HG02885 (cell line): ENCODE measurements around the gene CFD.
"Not testable (repeated sequence)": the region's sequence is repeated elsewhere in the genome, so short reads cannot be mapped to it uniquely, and the experiment has no call there.

ENCODE experiments used
- ATAC-seq: cut with Tn5 transposase; IDR thresholded peaks from one replicate; pipeline ENCODE4 v1.9.1; 2021; ENCODE audit warnings: mild to moderate bottlenecking; ENCODE audit not compliant: unreplicated experiment, poor library complexity

Gene CFD

GRCh38 chr19:869245-870177, 10.0 kb downstream of the CFD start:
- ATAC-seq = no peak

GRCh38 chr19:870314-870713, 10.8 kb downstream of the CFD start:
- ATAC-seq = no peak

DNA sequence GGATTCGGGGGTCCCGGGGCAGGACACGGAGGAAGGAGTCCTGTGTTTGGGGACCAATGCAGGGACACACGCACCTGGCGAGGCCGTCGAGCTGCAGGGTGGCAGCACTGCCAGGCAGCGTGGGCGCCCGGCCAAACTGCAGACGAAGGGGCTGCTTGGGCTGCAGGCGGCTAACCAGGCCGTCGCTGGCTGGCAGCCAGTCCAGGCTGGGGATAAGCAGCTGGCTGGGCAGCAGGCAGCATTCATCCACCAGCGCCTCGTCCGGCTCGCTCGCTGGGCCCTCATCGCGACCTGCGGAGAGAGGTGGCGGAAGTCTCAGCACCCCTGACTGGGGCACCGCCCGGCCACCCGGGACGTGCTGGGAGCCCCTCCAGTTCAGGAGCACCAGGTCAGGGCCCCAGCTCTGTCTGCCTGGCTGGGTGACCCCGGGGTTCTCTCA, 11.5 kb downstream of the CFD start:
- no peak for ATAC-seq

DNA sequence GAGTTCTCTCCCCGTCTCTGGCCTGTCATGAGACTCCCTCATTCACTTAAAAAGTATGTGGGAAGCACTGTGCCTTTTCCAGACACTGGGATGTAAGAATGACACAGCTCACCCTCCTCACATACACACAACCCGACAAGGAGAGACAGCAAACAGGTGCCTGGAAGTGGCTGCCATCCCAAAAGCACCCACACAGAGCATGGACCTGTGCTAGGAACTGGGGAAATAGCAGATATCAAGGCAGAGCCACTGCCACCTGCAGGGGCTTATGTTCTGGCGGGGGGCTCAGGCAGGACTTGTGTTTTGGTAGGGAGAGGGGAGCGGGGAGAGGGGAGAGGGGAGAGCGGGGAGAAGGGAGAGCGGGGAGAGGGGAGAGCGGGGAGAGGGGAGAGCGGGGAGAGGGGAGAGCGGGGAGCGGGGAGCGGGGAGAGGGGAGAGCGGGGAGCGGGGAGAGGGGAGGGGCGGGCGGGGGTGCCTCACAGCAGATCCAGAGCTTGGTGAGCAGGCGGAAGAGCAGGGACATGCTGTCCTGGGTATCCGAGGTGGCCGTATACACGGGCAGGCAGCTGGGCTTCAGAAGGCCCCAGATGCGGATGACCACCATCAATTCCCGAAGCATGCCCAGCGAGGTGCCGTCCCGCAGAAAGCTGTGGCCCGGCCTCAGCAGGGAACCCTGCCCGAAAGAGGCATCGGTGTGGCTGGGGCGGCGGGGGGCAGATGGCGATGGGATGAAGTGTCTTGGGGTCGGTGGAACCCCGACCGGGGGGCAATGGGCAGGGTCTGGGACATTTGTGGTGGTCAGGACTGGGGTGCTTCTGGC, 12.2 kb downstream of the CFD start:
- no peak for ATAC-seq

DNA sequence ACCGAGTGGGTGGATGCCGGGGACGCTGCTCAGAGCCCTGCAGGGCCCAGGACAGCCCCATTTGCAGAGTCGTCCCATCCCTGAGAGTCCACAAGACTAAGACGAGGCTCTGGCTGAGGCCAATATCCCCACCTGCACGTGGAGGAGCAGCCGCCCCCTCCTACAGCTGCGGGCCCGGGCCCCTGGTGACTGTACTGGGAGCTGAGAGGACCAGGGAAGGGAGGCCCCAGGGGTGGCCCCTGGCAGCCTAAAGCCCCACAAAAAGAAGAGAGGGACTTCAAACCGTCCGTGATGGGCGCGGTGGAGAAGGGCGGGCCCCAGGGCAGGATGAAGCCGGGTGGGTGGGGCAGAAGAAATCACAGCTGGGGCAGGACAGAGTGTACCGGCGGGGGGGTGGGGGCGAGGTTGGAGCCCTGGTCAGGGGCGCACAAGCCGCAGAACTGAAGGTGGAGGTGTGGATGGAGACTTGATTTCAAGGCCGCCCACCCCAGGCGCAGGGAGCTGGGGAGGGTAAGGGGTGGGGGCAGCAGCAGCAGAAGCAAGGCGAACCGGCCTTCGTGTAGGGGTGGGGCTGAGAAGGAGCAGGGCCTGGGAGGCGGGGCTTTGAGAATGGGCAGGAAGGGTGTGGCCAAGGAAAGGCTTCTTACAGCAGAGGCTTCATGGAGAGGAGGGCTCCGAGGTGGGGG, 12.9 kb downstream of the CFD start:
- peak; percentile 66 for ATAC-seq

DNA sequence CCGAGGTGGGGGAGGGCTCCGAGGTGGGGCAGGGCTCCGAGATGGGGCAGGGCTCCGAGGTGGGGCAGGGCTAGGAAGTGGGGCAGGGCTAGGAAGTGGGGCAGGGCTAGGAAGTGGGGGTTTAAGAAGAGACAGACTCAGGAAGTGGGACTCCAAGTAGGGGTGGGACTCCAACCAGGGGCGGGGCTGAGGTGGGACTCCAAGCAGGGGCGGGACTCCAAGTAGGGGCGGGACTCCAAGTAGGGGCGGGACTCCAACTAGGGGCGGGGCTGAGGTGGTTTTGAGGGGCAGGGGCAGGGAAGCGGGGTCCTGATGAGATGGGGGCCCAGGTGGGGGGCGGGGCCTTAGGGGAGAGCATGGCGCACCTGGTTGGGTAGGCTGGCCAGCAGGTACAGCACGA, 13.6 kb downstream of the CFD start:
- peak; percentile 53 for ATAC-seq

DNA sequence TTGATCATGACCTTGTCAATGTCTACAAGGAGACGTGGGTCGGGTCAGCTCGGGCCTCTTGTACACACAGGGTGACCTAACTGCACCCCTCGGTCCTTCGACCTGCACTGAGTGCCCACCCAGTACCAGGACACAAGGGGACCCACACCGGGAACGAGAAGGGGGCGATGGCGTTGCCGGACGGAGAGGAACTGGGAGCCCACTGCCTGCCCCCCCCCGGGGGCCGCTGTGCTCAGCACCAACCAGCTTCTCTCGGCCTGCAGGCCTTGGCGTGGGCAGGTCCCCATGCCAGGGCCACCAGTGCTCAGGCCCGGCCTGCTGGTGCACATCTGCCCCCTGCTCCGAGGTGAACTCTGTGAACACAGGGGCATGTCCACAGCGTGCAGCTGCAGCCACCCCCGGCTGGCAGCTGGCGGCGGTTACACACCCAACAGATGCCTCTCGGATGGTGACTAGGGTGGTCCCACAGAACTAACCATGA, 14.1 kb downstream of the CFD start:
- no peak for ATAC-seq

- no peak for ATAC-seq
Measured at GRCh38 chr19:875265-875879, 15.9 kb downstream of the CFD start.

DNA sequence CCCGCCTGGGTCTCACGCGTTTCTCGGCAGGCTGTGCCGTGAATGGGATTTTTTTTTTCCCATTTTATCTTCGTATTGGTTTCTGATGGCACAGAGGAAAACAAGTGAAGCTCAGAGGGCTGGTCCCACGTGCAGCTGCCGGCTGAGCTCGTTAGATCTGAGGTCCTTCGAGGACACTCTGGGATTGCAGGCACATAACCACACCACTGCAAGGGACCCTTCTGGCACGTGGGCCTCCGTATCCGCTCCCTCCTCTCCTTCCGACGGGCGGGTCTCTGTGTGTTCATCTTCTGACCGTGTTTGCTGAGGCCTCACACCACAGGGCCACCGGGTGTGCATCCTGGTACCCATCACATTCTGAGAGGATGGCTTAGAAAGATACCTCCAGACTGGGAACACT, 16.6 kb downstream of the CFD start:
- ATAC-seq = no peak

GRCh38 chr19:876780-877314, 17.4 kb downstream of the CFD start:
- no peak for ATAC-seq

DNA sequence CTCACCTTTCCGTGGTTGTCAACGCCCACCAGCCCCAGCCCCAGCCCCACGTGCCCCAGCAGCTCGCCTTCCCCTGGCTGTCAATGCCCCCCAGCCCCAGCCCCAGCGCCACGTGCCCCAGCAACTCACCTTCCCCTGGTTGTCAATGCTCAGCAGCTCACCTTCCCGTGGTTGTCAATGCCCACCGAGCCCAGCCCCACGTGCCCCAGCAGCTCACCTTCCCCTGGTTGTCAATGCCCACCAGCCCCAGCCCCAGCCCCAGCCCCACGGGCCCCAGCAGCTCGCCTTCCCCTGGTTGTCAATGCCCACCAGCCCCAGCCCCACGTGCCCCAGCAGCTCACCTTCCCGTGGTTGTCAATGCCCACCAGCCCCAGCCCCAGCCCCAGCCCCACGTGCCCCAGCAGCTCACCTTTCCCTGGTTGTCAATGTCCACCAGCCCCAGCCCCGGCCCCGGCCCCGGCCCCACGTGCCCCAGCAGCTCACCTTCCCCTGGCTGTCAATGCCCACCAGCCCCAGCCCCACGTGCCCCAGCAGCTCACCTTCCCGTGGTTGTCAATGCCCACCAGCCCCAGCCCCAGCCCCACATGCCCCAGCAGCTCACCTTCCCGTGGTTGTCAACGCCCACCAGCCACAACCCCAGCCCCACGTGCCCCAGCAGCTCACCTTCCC, 18.7 kb downstream of the CFD start:
- not testable (repeated sequence) for ATAC-seq

GRCh38 chr19:878751-879561, 19.5 kb downstream of the CFD start:
- not testable (repeated sequence) for ATAC-seq

DNA sequence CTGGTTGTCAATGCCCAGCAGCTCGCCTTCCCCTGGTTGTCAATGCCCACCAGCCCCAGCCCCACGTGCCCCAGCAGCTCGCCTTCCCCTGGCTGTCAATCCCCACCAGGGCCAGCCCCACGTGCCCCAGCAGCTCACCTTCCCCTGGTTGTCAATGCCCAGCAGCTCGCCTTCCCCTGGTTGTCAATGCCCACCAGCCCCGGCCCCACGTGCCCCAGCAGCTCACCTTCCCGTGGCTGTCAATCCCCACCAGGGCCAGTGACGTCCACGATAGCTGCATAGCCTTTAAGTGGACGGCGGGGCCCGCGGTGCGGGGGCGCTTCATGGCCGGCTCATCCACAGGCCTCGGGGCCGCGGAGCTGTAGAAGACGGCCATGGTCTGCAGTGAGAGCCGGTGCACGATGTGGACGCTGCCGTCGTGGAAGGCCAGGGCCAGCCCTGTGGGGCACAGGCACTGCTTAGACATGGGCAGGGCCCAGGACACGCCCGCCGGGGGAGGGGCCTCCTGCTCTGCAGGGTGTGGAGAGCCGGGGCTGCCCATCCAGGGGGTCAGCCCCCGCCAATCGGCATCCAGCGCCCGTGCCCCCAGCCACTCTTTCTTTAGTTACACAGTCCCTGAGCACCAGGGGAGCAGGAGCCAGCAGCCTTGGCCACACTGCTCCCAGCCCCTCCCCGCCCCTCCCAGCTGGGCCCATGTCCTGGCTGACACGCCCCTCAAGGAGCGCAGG, 20.4 kb downstream of the CFD start:
- ATAC-seq = no peak

- no peak for ATAC-seq
Measured at GRCh38 chr19:881385-882071, 22.1 kb downstream of the CFD start.

GRCh38 chr19:882871-883497, 23.5 kb downstream of the CFD start:
- ATAC-seq = no peak

- no peak for ATAC-seq
Measured at GRCh38 chr19:883661-884211, 24.3 kb downstream of the CFD start.
